ENCODE measurements around the gene CCDC171. TPM values are rescaled to one million over a fixed set of nuclear protein-coding genes. Genes with fewer than 3 reads are reported as not detected.

Gene CCDC171
- total RNA-seq, 2 donors from 2014 or later = 2.3 to 4.7 TPM

GRCh38 chr9:15936306-15936921 is 383.6 kb downstream of the CCDC171 start:
- DNase-seq (no peak), ATAC-seq (no peak)
- intact Hi-C loops (cut with DNase I) = no loop called here
- 45 to 49% methylated on average over 5 of the region's 5 CpGs for WGBS, 2 donors
- Histone ChIP-seq H3K9me3 (peaks cover 0 to 5% (median 0%) of the 10 kb centered on the region in 3 donors), H3K27me3 (no peaks in the 10 kb centered on the region), H3K4me1 (no peaks in the 10 kb centered on the region), H3K36me3 (replicated peaks in 1 of 2; ENCODE audit: insufficient read depth in 1 of 2, low read depth in 2 of 2) (no peaks in the 10 kb centered on the region), H3K4me3 (no peak overlapping the region), H3K27ac (no peak overlapping the region)
- TF ChIP-seq POLR2A (IDR thresholded peaks at IDR 0.05) = no peak
- no peak for TF ChIP-seq CTCF (IDR thresholded peaks at IDR 0.05)

- no peaks in the 10 kb centered on the region for H3K27me3 ChIP-seq
- H3K27ac ChIP-seq = no peak overlapping the region
- H3K9me3 ChIP-seq = no peaks in the 10 kb centered on the region
- DNase-seq (no peak), ATAC-seq (no peak)
- no peak overlapping the region for H3K4me3 ChIP-seq
- no peaks in the 10 kb centered on the region for H3K36me3 ChIP-seq (replicated peaks in 1 of 2; ENCODE audit: insufficient read depth in 1 of 2, low read depth in 2 of 2)
- no peaks in the 10 kb centered on the region for H3K4me1 ChIP-seq
- TF ChIP-seq CTCF (IDR thresholded peaks at IDR 0.05) (no peak), POLR2A (IDR thresholded peaks at IDR 0.05) (no peak)
- intact Hi-C loops (cut with DNase I) = no loop called here
- WGBS, 2 donors = 78 to 90% methylated on average over 3 of the region's 3 CpGs
These were observed 390.1 kb downstream of the CCDC171 start for GRCh38 chr9:15942831-15943424.

- intact Hi-C loops (cut with DNase I) = no loop called here
- Histone ChIP-seq H3K4me3 (no peak overlapping the region), H3K36me3 (replicated peaks in 1 of 2; ENCODE audit: insufficient read depth in 1 of 2, low read depth in 2 of 2) (no peaks in the 10 kb centered on the region), H3K4me1 (no peaks in the 10 kb centered on the region), H3K27me3 (no peaks in the 10 kb centered on the region), H3K9me3 (no peaks in the 10 kb centered on the region), H3K27ac (no peak overlapping the region)
- no peak for ATAC-seq
- 88 to 95% methylated on average over 3 of the region's 3 CpGs for WGBS, 2 donors
- DNase-seq = no peak
- TF ChIP-seq CTCF (IDR thresholded peaks at IDR 0.05) (no peak), POLR2A (IDR thresholded peaks at IDR 0.05) (no peak)
These were observed 391.5 kb downstream of the CCDC171 start for GRCh38 chr9:15944341-15944740.

- H3K36me3 ChIP-seq (replicated peaks in 1 of 2; ENCODE audit: insufficient read depth in 1 of 2, low read depth in 2 of 2) = no peaks in the 10 kb centered on the region
- DNase-seq (no peak), ATAC-seq (no peak)
- H3K27ac ChIP-seq = no peak overlapping the region
- H3K4me1 ChIP-seq = no peaks in the 10 kb centered on the region
- intact Hi-C loops (cut with DNase I) = no loop called here
- no peak overlapping the region for H3K4me3 ChIP-seq
- no peak for TF ChIP-seq CTCF (IDR thresholded peaks at IDR 0.05)
- TF ChIP-seq POLR2A (IDR thresholded peaks at IDR 0.05) = no peak
- WGBS, 2 donors = 56% methylated on average over 1 of the region's 1 CpG
- H3K27me3 ChIP-seq = no peaks in the 10 kb centered on the region
- H3K9me3 ChIP-seq = no peaks in the 10 kb centered on the region
These were observed 406.8 kb downstream of the CCDC171 start for GRCh38 chr9:15959663-15960062.

- TF ChIP-seq POLR2A (IDR thresholded peaks at IDR 0.05) = no peak
- no peak for TF ChIP-seq CTCF (IDR thresholded peaks at IDR 0.05)
- intact Hi-C loops (cut with DNase I) = no loop called here
These were observed 408.4 kb downstream of the CCDC171 start for GRCh38 chr9:15961217-15961616.

More at GRCh38 chr9:15961217-15961616, 408.4 kb downstream of the CCDC171 start:
- H3K4me1 ChIP-seq = no peaks in the 10 kb centered on the region
- H3K9me3 ChIP-seq = no peaks in the 10 kb centered on the region
- 74 to 79% methylated on average over 3 of the region's 3 CpGs for WGBS, 2 donors
- no peaks in the 10 kb centered on the region for H3K36me3 ChIP-seq (replicated peaks in 1 of 2; ENCODE audit: insufficient read depth in 1 of 2, low read depth in 2 of 2)
- ATAC-seq = no peak
- no peak overlapping the region for H3K27ac ChIP-seq
- no peak overlapping the region for H3K4me3 ChIP-seq
- no peak for DNase-seq
- no peaks in the 10 kb centered on the region for H3K27me3 ChIP-seq
